ENCODE data around the gene TUBB4B. TPM values are rescaled to one million over a fixed set of nuclear protein-coding genes. Genes with fewer than 3 reads are reported as not detected.

Gene TUBB4B
- total RNA-seq, 4 donors from 2014 or later = 174 to 409 (median 322) TPM

- Histone ChIP-seq H3K36me3 (no peaks in the 10 kb centered on the region), H3K4me3 (peak overlapping the region; percentile 17 to 81 (median 44)), H3K9me3 (no peaks in the 10 kb centered on the region), H3K27ac (peak overlapping the region in 2 of 4 donors; percentile 17 to 55), H3K27me3 (no peaks in the 10 kb centered on the region), H3K4me1 (peaks cover 7 to 44% (median 15%) of the 10 kb centered on the region in 4 donors)
- peak in 1 of 3 donors; percentile 68 for DNase-seq
- TF ChIP-seq CTCF (IDR thresholded peaks at IDR 0.05) (no peak), POLR2A (IDR thresholded peaks at IDR 0.05) (no peak)
These were observed 19.5 kb upstream of the TUBB4B start for GRCh38 chr9:137221506-137222111.

- Histone ChIP-seq H3K4me3 (peak within 1 kb of the TSS; percentile 62 to 84 (median 72)), H3K27me3 (no peaks in the 10 kb centered on the region), H3K9me3 (no peaks in the 10 kb centered on the region), H3K27ac (peak within 1 kb of the TSS; percentile 85 to 93 (median 90)), H3K4me1 (peaks cover 8 to 44% (median 17%) of the 10 kb centered on the region in 4 donors), H3K36me3 (no peaks in the 10 kb centered on the region)
- peak in 1 of 3 donors; percentile 67 for DNase-seq
- TF ChIP-seq POLR2A (IDR thresholded peaks at IDR 0.05) (no peak), CTCF (IDR thresholded peaks at IDR 0.05) (no peak)
These were observed 18.7 kb upstream of the TUBB4B start, which contains the start of gene RNF208 for GRCh38 chr9:137222190-137223077. Gene RNF208, minus strand, starts transcription at chr9:137222240. Its CDS starts 1,028 bp downstream, at chr9:137221212.

- H3K4me1 ChIP-seq = peaks cover 8 to 45% (median 18%) of the 10 kb centered on the region in 4 donors
- TF ChIP-seq POLR2A (IDR thresholded peaks at IDR 0.05) = peak; percentile 22 to 71
- TF ChIP-seq CTCF (IDR thresholded peaks at IDR 0.05) = no peak
- H3K27me3 ChIP-seq = no peaks in the 10 kb centered on the region
- H3K4me3 ChIP-seq = peak overlapping the region; percentile 62 to 84 (median 72)
- H3K36me3 ChIP-seq = no peaks in the 10 kb centered on the region
- H3K27ac ChIP-seq = peak overlapping the region; percentile 85 to 93 (median 90)
- no peaks in the 10 kb centered on the region for H3K9me3 ChIP-seq
- peak; percentile 97 to 99 (median 97) for DNase-seq
These were observed 17.8 kb upstream of the TUBB4B start for GRCh38 chr9:137223078-137223970.

GRCh38 chr9:137224830-137225694 is 16.0 kb upstream of the TUBB4B start, which contains the start of gene CYSRT1:
Gene CYSRT1, plus strand, starts transcription at chr9:137225174. Its CDS starts 448 bp downstream, at chr9:137225622.
- no peaks in the 10 kb centered on the region for H3K27me3 ChIP-seq
- H3K36me3 ChIP-seq = no peaks in the 10 kb centered on the region
- H3K27ac ChIP-seq = peak within 1 kb of the TSS; percentile 85 to 93 (median 90)
- TF ChIP-seq CTCF (IDR thresholded peaks at IDR 0.05) (no peak), POLR2A (IDR thresholded peaks at IDR 0.05) (no peak)
- H3K4me3 ChIP-seq = peak within 1 kb of the TSS; percentile 62 to 84 (median 72)
- H3K4me1 ChIP-seq = peaks cover 8 to 54% (median 19%) of the 10 kb centered on the region in 4 donors
- no peaks in the 10 kb centered on the region for H3K9me3 ChIP-seq
- peak in 2 of 3 donors; percentile 68 to 70 for DNase-seq

Data from Peyer's patch (tissue), 4 donors.